Thoracic aorta endothelial cell (primary cell): Measurements from ENCODE around the gene STK25. TPM values are rescaled to one million over a fixed set of nuclear protein-coding genes. Genes with fewer than 3 reads are reported as not detected.

ENCODE experiments used
- small RNA-seq: library from RNA; depleted of rRNA; stranded (forward); fragments of <200 nt; gene quantifications from one replicate; pipeline ENCODE3, GENCODE V24; 2012
- total RNA-seq: library from RNA; depleted of rRNA; stranded (reverse); fragments of >200 nt; gene quantifications from 2 replicates; pipeline ENCODE4 v1.2.3, GENCODE V29; 2012

STK25 gene
- total RNA-seq, result 261 and 295 TPM in 2 replicates

GRCh38 chr2:241508240-241509154 is at the start of gene STK25:
Gene STK25 (minus strand): TSS chr2:241508584. CDS start chr2:241508035, 549 bp downstream.

Small RNA genes within 50 kb of the gene (small RNA-seq; reads per million reads assigned to genes)
- gene MIR3133, result not detected

Other genes starting within 250 kb of the STK25 start
- 645 and 663 TPM in 2 replicates for gene HDLBP, start 192.9 kb downstream of the STK25 start, total RNA-seq
- 564 and 732 TPM in 2 replicates for gene SEPTIN2, start 192.7 kb downstream of the STK25 start, total RNA-seq
- gene FARP2, start 152.3 kb downstream of the STK25 start, total RNA-seq, result 45.5 and 49.5 TPM in 2 replicates
- gene BOK, start 50.2 kb upstream of the STK25 start, total RNA-seq, result 28.6 and 35.9 TPM in 2 replicates
- 34.8 and 45.0 TPM in 2 replicates for gene THAP4, start 128.6 kb upstream of the STK25 start, total RNA-seq
- 49.3 and 52.5 TPM in 2 replicates for gene ATG4B, start 129.1 kb upstream of the STK25 start, total RNA-seq
- 60.6 and 64.4 TPM in 2 replicates for gene DTYMK, start 178.2 kb upstream of the STK25 start, total RNA-seq
- gene ING5, start 193.5 kb upstream of the STK25 start, total RNA-seq, result 18.0 and 19.3 TPM in 2 replicates
- 9.2 and 10.1 TPM in 2 replicates for gene D2HGDH, start 226.0 kb upstream of the STK25 start, total RNA-seq